ENCODE data around the gene TPCN1.

- TF ChIP-seq TEAD4 (CRISPR knock-in tag; IDR thresholded peaks at IDR 0.05) (no peak), CTCF (IDR thresholded peaks at IDR 0.05) (no peak), SMAD4 (CRISPR knock-in tag; IDR thresholded peaks at IDR 0.05) (no peak), FOXP4 (CRISPR knock-in tag; IDR thresholded peaks at IDR 0.05) (no peak), STAT6 (CRISPR knock-in tag; conservative IDR thresholded peaks at IDR 0.05; ENCODE audit: low read depth) (no peak), MAX (CRISPR knock-in tag; IDR thresholded peaks at IDR 0.05) (no peak), E2F1 (CRISPR knock-in tag; IDR thresholded peaks at IDR 0.05) (no peak)
These were observed 15.5 kb downstream of the TPCN1 start for GRCh38 chr12:113236539-113237399.
